Choroid plexus epithelial cell (primary cell): Measurements from ENCODE around the gene M1AP.
A peak's percentile ranks its signal among the peaks of the same experiment; 100 is the strongest.

Experiments used
- DNase-seq: peaks from one replicate; pipeline ENCODE4 v3.0.0-alpha.2; 2010; ENCODE audit warnings: low read depth
- H3K4me3 ChIP-seq: 2 replicates; pipeline ENCODE4 v1.5.1; 2011; ENCODE audit warnings: low read depth, mild to moderate bottlenecking, control low read depth, low read length, moderate library complexity
- TF ChIP-seq, protein P1 (sequence below): conservative IDR thresholded peaks from 2 replicates; pipeline ENCODE4 v1.5.1; 2011; ENCODE audit warnings: low read depth, mild to moderate bottlenecking, control low read depth, inconsistent platforms, low read length, moderate library complexity

Gene M1AP

DNA sequence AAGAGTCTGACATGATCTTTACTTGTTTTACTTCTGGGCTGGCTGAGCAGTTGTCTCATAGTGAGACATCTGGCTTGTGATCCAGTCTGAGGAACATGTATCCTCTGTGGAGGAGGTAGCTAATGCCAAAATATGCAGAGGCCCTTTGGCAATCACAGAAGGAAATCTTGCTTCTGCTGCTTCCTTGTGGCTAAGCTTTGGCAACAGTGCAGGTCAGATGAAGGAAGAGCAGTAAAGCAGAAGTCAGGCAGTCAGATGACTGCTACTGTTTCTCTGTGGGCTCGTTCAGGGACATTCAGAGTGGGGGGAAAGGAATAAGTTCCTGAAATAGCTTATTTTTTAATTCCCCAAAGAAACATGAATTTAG is 71.3 kb downstream of the M1AP start:
- DNase-seq, result peak; percentile 76
- TF ChIP-seq, protein P1, sequence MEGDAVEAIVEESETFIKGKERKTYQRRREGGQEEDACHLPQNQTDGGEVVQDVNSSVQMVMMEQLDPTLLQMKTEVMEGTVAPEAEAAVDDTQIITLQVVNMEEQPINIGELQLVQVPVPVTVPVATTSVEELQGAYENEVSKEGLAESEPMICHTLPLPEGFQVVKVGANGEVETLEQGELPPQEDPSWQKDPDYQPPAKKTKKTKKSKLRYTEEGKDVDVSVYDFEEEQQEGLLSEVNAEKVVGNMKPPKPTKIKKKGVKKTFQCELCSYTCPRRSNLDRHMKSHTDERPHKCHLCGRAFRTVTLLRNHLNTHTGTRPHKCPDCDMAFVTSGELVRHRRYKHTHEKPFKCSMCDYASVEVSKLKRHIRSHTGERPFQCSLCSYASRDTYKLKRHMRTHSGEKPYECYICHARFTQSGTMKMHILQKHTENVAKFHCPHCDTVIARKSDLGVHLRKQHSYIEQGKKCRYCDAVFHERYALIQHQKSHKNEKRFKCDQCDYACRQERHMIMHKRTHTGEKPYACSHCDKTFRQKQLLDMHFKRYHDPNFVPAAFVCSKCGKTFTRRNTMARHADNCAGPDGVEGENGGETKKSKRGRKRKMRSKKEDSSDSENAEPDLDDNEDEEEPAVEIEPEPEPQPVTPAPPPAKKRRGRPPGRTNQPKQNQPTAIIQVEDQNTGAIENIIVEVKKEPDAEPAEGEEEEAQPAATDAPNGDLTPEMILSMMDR, result peak; percentile 23
- no peak overlapping the region for H3K4me3 ChIP-seq

DNA sequence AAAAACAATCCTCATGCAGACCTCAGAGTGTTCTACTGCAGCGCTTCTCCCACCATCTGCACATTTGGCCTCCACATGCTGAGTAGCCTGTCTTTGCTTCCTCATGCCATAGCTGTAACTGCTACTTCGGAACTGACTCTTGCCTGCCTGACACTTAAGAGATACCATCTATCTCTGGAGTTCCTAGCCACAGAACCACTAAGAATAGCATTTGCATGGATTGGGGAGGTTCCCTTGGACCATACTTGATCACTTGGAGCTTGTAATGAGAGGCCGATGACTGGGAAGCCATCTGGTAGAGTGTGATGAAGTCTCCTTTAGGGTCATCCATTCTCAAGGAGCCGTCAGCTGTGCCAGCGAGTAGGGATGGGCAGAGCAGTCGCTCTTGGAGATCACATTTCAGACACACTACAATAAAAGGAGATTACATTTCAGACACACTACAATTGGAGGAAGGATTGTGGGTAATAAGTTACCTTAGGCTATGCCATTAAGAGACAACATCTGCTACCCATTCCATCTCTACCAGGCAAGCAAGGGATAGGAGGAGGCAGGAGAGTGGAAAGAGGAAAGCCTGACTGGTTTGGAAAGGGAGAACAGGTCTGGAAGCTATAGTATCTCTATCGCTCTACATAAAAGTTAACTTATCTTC is 71.8 kb downstream of the M1AP start:
- no peak for DNase-seq
- TF ChIP-seq, protein P1, result no peak
- H3K4me3 ChIP-seq, result no peak overlapping the region

DNA sequence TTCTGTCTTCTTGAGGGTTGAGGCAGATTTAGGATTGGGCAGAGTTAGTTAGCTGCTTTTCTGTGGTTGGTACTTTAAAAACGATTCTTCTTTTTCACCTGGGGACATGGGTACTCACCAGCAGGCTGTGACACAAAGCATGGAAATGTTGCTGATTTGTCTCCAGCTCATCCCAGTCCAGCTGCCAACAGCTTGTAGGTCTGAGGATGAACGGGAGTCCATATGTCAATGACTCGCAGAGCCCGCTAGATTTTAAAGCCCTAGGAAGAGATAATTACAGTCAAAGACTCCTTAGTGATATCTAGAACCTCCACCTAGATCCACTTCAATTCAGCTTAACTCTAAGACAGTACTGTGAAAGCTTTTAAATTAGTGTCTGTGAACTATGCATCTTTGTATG is 72.8 kb downstream of the M1AP start:
- DNase-seq, result no peak
- no peak overlapping the region for H3K4me3 ChIP-seq
- TF ChIP-seq, protein P1, result no peak

DNA sequence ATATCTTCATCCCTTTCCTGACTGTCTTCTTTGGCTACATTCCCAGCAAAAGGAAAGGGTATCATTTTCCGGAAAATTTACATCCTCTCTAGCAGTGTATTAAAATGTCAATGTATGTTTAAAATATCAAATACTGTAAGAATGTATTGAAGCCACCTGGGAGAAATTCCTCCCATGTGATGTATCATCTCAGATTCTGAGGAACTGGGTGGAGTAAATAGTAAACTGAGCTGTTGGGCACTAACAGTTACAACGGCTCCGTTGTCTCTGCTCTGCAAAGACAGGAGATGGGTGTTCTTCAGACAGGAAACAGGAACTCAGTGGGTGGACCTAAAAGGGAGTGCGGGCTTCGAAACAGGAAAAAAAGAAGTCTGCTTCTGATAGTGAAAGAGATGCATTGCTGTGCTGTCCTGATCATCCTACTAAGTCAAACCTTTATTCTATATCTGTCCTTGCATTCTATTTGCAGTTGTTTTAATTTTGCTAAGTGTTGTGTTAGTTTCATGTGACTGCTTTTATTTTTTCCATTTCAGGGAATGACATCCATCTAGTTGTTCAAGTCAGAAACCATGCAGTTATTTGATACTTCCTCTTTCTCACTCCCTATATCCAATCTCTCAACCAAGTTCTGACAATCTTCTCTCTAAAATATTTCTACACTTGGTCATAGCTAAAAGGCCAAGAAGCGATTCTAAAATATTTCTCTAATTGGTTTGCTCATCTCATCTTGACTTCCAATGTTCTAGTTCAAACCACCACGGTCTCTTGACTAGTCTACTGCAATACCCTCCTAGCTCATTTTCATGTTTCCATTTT is 74.2 kb downstream of the M1AP start:
- H3K4me3 ChIP-seq, result peak overlapping the region; percentile 24
- DNase-seq, result peak; percentile 78
- TF ChIP-seq, protein P1, result no peak

DNA sequence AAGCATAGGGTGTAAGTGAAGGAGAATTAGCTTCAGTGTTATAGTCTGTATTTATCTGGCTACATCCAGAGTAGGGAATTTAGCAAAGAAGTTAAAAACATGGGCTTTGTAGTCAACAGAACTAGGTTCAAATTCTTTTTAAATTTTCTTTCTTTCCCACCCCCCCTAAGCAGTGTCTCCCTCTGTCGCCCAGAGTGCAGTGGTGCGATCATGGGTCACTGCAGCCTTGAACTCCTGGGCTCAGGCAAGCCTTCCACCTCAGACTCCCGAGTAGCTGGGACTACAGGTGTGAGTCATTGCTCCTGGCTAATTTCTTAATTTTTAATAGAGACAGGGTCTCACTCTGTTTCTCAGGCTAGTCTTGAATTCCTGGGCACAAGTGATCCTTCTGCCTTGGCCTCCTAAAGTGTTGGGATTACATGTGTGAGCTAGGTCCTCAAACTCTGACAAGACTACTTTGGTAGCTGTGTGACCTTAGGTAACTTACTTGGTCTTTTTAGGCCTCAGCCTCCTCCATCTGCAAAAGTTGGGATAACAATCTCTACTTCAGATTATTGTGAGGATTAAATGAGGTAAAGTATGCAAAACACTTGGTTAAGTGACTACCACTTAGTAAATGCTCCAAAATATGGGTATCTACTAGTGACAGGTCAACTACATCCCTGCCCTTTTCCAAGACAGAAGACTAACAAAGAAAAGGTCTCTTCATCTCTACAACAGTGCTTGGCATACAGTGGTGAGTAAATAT is 75.8 kb downstream of the M1AP start:
- no peak for DNase-seq
- H3K4me3 ChIP-seq, result no peak overlapping the region
- TF ChIP-seq, protein P1, result peak; percentile 15

DNA sequence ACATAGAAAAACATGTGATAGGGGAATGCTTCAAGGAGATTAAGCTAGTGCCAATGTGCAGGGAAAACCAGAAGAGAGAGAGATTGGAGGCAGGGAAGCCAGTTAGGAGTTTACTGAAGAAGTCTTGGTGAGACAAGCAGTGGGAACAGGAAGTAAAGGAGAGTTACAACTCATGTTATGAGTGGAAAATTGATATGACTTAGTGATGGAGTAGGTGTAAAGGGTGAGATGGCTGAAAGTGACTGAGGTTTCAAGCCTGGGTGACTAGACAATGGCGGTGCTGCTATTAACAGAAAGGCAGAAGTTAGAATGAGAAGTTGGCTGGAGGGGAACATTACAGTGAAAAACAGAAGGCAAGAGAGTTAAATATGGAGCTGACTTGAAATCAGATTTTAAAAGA is 77.1 kb downstream of the M1AP start:
- no peak for DNase-seq
- H3K4me3 ChIP-seq, result no peak overlapping the region
- TF ChIP-seq, protein P1, result no peak
